Neural cell (in vitro differentiated cells): ENCODE results near the gene TBC1D22B. TPM values are rescaled to one million over a fixed set of nuclear protein-coding genes. Genes with fewer than 3 reads are reported as not detected.

ENCODE experiments used
- H2AFZ ChIP-seq: fragments of 200-600, 300-800 bp; sonication (generic), shearing (Covaris generic); 2 replicates; pipeline ENCODE4 v1.6.0; 2014; ENCODE audit warnings: low read depth, mild to moderate bottlenecking, antibody characterized with exemption, low read length, moderate library complexity
- H3F3A ChIP-seq: fragments of 200-600 bp; shearing (Covaris generic); 2 replicates; pipeline ENCODE4 v1.6.1; 2016; ENCODE audit warnings: mild to moderate bottlenecking, moderate library complexity, mixed read lengths, antibody characterized with exemption, low read length; ENCODE audit not compliant: insufficient read depth, poor library complexity, severe bottlenecking
- H3K27ac ChIP-seq: fragments of 200-600, 300-800 bp; sonication (generic), shearing (Covaris generic); 2 replicates; pipeline ENCODE4 v1.5.1; 2014; ENCODE audit warnings: mild to moderate bottlenecking, low read length, moderate library complexity
- H3K27me3 ChIP-seq: fragments of 300-800, 200-600 bp; sonication (generic), shearing (Covaris generic); 2 replicates; pipeline ENCODE4 v1.6.0; 2014; ENCODE audit warnings: mild to moderate bottlenecking, low read depth, low read length, moderate library complexity; ENCODE audit not compliant: insufficient read depth
- H3K36me3 ChIP-seq: fragments of 300-800, 200-600 bp; sonication (generic), shearing (Covaris generic); 2 replicates; pipeline ENCODE4 v1.5.1; 2014; ENCODE audit warnings: mild to moderate bottlenecking, antibody characterized with exemption, low read length, moderate library complexity; ENCODE audit not compliant: insufficient read depth
- H3K4me2 ChIP-seq: fragments of 300-800, 200-600 bp; sonication (generic), shearing (Covaris generic); 2 replicates; pipeline ENCODE4 v1.6.0; 2014; ENCODE audit warnings: mild to moderate bottlenecking, low read length
- H3K4me3 ChIP-seq: fragments of 300-800, 200-600 bp; sonication (generic), shearing (Covaris generic); 2 replicates; pipeline ENCODE4 v1.5.1; 2014; ENCODE audit warnings: mild to moderate bottlenecking, low read length, moderate library complexity
- H3K79me2 ChIP-seq: fragments of 200-600 bp; shearing (Covaris generic); replicated peaks from 2 replicates; pipeline ENCODE4 v1.6.0; 2014; ENCODE audit warnings: mild to moderate bottlenecking, low read length, moderate library complexity; ENCODE audit not compliant: insufficient read depth
- H3K9ac ChIP-seq: fragments of 300-800, 200-600 bp; sonication (generic), shearing (Covaris generic); 2 replicates; pipeline ENCODE4 v1.6.1; 2016; ENCODE audit warnings: mild to moderate bottlenecking, low read length, mixed read lengths
- H3K9me2 ChIP-seq: fragments of 200-600 bp; shearing (Covaris generic); 2 replicates; pipeline ENCODE4 v1.6.1; 2016; ENCODE audit warnings: mild to moderate bottlenecking, low read length, mixed read lengths; ENCODE audit not compliant: insufficient read depth
- H3K9me3 ChIP-seq: fragments of 200-600, 300-800 bp; sonication (generic), shearing (Covaris generic); 2 replicates; pipeline ENCODE4 v1.6.1; 2016; ENCODE audit warnings: mild to moderate bottlenecking, mixed run types, low read length, moderate library complexity, mixed read lengths
- H4K20me1 ChIP-seq: fragments of 200-600 bp; shearing (Covaris generic); 2 replicates; pipeline ENCODE4 v1.6.1; 2016; ENCODE audit warnings: mild to moderate bottlenecking, mixed run types; ENCODE audit not compliant: insufficient read depth
- CTCF ChIP-seq: fragments of 450-650 bp; IDR thresholded peaks from 2 replicates; pipeline ENCODE4 v1.5.1; 2014; ENCODE audit warnings: antibody characterized with exemption, mild to moderate bottlenecking, moderate library complexity; ENCODE audit not compliant: poor library complexity, severe bottlenecking
- EP300 ChIP-seq: fragments of 450-650 bp; conservative IDR thresholded peaks from 2 replicates; pipeline ENCODE4 v1.6.1; 2014; ENCODE audit warnings: antibody characterized with exemption, mild to moderate bottlenecking, moderate library complexity; ENCODE audit not compliant: poor library complexity, severe bottlenecking
- EZH2 ChIP-seq: fragments of 200-600, 300-800 bp; shearing (Covaris generic), sonication (generic); IDR thresholded peaks from 2 replicates; pipeline ENCODE4 v1.6.1; 2014; ENCODE audit warnings: antibody characterized with exemption, low read length, borderline replicate concordance, mild to moderate bottlenecking; ENCODE audit not compliant: insufficient read depth, poor library complexity, severe bottlenecking
- MXI1 ChIP-seq: fragments of 450-650 bp; conservative IDR thresholded peaks from 2 replicates; pipeline ENCODE4 v1.6.1; 2014; ENCODE audit warnings: antibody characterized with exemption, mild to moderate bottlenecking; ENCODE audit not compliant: poor library complexity, severe bottlenecking
- POLR2AphosphoS5 ChIP-seq: IDR thresholded peaks from 2 replicates; pipeline ENCODE4 v1.6.1; 2012
- RAD21 ChIP-seq: fragments of 450-650 bp; conservative IDR thresholded peaks from 2 replicates; pipeline ENCODE4 v1.6.1; 2014; ENCODE audit warnings: antibody characterized with exemption, mild to moderate bottlenecking, moderate library complexity
- REST ChIP-seq: IDR thresholded peaks from 2 replicates; pipeline ENCODE4 v1.6.1; 2012; ENCODE audit warnings: borderline replicate concordance
- SMC3 ChIP-seq: fragments of 450-650 bp; conservative IDR thresholded peaks from 2 replicates; pipeline ENCODE4 v1.6.1; 2014; ENCODE audit warnings: antibody characterized with exemption, mild to moderate bottlenecking, moderate library complexity; ENCODE audit not compliant: poor library complexity
- TAF1 ChIP-seq: IDR thresholded peaks from 2 replicates; pipeline ENCODE4 v1.6.1; 2012; ENCODE audit warnings: low read depth
- polyA plus RNA-seq: library from polyadenylated mRNA; depleted of rRNA; stranded (reverse); fragments of >200 nt; gene quantifications from 2 replicates; pipeline ENCODE4 v1.2.3, GENCODE V29; 2014

TBC1D22B gene
- polyA plus RNA-seq, 1 donor from 2014 or later = 10.6 TPM

- H4K20me1 ChIP-seq = no peaks in the 10 kb centered on the region
- no peaks in the 10 kb centered on the region for H3K9me3 ChIP-seq
- H3K79me2 ChIP-seq = peaks cover 8% of the 10 kb centered on the region
- H3F3A ChIP-seq = no peaks in the 10 kb centered on the region
- no peak overlapping the region for H3K4me3 ChIP-seq
- no peaks in the 10 kb centered on the region for H3K27me3 ChIP-seq
- TF ChIP-seq EP300 = no peak
- TF ChIP-seq REST = no peak
- TF ChIP-seq SMC3 = no peak
- TF ChIP-seq RAD21 = no peak
- no peak for TF ChIP-seq TAF1
- TF ChIP-seq CTCF = no peak
- TF ChIP-seq MXI1 = no peak
- no peak for TF ChIP-seq POLR2AphosphoS5
- no peak for TF ChIP-seq EZH2
- H2AFZ ChIP-seq = no peak overlapping the region
- no peak overlapping the region for H3K4me2 ChIP-seq
- H3K27ac ChIP-seq = no peak overlapping the region
- no peak overlapping the region for H3K9ac ChIP-seq
- no peaks in the 10 kb centered on the region for H3K36me3 ChIP-seq
- H3K9me2 ChIP-seq = no peaks in the 10 kb centered on the region
Measured at GRCh38 chr6:37260444-37260843, 2.9 kb downstream of the TBC1D22B start.

- Histone ChIP-seq H3K36me3 (no peaks in the 10 kb centered on the region), H3K27me3 (no peaks in the 10 kb centered on the region), H2AFZ (no peak overlapping the region), H3F3A (no peaks in the 10 kb centered on the region), H3K4me2 (no peak overlapping the region), H3K4me3 (no peak overlapping the region), H4K20me1 (no peaks in the 10 kb centered on the region), H3K9ac (no peak overlapping the region), H3K9me3 (no peaks in the 10 kb centered on the region), H3K9me2 (no peaks in the 10 kb centered on the region), H3K79me2 (peaks cover 8% of the 10 kb centered on the region), H3K27ac (no peak overlapping the region)
- TF ChIP-seq REST (no peak), TAF1 (no peak), EZH2 (no peak), EP300 (no peak), POLR2AphosphoS5 (no peak), SMC3 (no peak), MXI1 (no peak), RAD21 (no peak), CTCF (no peak)
Measured at GRCh38 chr6:37261198-37261597, 3.6 kb downstream of the TBC1D22B start.
